Ovary (tissue), 3 donors: ENCODE data around the gene MTUS2.

Source experiments
- EP300 ChIP-seq: sonication (generic); formaldehyde crosslinking; IDR thresholded peaks from one replicate; pipeline ENCODE4 v1.6.1; 2017; ENCODE audit warnings: antibody characterized with exemption
- POLR2A ChIP-seq: fragments of 450-650 bp; IDR thresholded peaks from one replicate; pipeline ENCODE4 v1.6.1; 2017; ENCODE audit warnings: antibody characterized with exemption, mild to moderate bottlenecking, moderate library complexity
- TF ChIP-seq, protein P1 (sequence below), 3 donors: fragments of 450-650 bp in 2 of 3; fragments of 200-600 bp in 1 of 3; IDR thresholded peaks; one replicate each; pipeline versions ENCODE4 v1.5.1 to v1.8.0; 2016 to 2022; ENCODE audit warnings: antibody characterized with exemption in 3 of 3, mild to moderate bottlenecking in 1 of 3
- donor health status: DM: no; HTN: no; CAD: no.

DNA sequence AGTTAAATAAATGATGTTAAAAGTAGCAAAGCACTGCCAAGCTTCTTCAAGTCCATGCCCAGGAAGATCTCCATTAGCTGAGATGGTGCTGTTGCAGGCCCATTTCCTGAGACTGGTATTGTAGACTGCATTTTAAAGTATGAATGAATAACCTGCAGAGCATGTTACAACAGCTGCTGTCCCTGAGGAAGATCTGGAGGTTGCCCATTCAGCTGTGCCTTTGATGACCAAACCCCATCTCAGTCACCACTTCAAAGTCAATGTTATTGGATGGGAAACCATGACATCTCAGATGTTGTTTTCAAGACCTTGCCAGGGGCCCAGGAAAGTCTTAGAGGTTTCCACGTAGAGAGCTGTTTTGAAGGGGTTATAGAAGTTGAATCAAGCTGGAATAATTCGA is 281.3 kb downstream of the MTUS2 start:
- TF ChIP-seq, protein P1, sequence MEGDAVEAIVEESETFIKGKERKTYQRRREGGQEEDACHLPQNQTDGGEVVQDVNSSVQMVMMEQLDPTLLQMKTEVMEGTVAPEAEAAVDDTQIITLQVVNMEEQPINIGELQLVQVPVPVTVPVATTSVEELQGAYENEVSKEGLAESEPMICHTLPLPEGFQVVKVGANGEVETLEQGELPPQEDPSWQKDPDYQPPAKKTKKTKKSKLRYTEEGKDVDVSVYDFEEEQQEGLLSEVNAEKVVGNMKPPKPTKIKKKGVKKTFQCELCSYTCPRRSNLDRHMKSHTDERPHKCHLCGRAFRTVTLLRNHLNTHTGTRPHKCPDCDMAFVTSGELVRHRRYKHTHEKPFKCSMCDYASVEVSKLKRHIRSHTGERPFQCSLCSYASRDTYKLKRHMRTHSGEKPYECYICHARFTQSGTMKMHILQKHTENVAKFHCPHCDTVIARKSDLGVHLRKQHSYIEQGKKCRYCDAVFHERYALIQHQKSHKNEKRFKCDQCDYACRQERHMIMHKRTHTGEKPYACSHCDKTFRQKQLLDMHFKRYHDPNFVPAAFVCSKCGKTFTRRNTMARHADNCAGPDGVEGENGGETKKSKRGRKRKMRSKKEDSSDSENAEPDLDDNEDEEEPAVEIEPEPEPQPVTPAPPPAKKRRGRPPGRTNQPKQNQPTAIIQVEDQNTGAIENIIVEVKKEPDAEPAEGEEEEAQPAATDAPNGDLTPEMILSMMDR (IDR thresholded peaks at IDR 0.05) = no peak
- TF ChIP-seq POLR2A (no peak), EP300 (no peak)
